ENCODE results near the gene NFIA.

Gene NFIA

DNA sequence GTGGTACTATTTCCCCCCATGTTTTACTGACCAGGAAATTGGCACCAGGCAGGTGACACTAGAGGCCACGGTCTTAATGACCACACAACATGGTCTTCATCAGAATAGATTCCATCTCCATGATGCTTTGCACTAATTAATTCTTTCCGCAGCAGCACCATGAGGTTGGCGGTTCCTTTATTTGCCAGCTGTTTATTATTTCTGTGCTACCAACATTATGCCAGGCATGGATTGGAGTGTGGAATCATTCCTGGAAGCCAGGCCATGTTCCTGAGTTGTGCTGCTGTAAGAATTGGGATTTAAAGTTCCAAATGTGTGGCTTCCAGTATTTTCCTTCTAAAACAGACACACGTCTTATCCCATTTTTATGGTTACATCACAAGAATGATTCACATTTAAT, 107.8 kb downstream of the NFIA start:
- no peak for DNase-seq

DNA sequence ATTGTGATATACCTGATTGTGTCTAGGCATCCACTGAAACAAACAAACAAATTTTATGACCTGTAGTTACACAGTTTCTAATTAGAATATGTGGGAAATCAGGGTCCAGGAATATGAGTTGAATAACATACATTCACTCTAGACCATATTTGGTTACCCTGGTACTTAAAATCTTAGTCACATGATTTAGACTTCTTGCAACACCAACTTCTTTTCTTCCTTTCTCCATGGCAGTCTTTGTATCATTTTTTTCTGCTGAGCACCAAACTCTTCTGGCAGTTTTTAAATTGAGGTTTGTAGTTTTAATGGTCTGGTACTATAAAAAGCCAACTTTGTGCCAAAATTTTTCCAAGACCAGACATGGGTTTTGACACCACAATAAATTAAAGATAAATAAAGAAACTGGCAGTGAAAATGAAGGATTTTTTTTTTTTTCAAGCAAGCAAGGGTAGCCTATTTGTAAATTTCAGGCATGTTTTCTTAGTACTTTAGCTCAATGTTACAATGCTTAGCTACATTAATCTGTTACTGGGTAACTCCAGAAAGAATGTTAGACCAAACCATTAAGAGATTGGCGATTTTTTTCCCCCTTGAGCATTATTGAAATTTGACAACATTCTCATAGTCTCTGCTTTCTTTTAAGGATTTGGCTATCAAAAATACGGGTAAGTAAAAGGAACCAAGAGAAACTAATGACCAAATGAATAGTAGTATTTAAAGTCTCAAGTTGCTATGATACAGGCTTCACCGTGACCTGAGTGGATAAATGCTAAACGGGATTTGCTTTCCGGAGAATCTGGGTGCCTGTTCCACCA, 108.5 kb downstream of the NFIA start:
- DNase-seq, result no peak

DNA sequence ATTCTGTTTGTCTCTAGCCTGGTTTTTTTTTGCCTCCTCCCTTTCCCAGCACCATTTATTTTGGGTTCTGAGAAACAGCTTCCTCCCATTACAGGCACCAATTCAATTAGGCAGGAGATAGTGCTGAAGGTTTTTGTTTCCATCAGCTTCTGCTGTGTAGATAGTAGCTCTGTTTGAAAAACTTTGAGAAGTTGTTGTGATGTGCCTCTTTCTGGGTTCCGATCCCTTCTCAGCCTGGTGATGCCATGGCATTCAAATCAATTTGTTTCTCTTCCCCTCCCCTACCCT, 109.0 kb downstream of the NFIA start:
- DNase-seq, result no peak

DNA sequence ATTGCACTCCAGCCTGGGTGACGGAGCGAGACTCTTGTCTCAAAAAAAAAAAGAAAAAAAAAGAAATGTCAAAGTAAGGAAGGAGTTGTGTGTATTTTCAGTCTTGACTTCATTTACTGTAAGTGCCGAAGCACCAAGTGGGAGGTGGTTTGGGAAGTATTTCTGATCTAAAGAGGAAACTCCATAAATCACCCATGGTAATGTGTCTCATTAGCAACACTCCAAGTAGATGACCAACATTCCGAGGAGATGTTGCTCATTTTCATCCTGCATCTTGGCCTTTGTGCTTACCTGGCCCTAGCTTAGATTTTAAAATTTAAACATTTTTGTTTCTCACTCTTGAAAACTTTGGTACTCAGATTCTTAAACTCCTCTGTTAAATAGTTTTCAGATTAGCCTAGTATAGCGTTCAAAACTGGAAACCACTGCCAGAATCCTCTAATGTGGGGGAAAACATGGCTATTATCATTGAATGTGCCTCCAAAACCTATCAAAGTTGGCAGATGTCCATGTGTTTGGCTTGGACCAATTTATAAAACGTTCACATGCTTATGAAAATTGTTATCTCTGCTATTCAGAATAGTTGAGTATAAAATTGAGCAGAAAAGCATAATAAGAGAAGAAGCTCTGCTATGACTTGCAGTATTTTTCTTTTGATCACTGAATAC, 110.4 kb downstream of the NFIA start:
- peak; percentile 46 for DNase-seq

DNA sequence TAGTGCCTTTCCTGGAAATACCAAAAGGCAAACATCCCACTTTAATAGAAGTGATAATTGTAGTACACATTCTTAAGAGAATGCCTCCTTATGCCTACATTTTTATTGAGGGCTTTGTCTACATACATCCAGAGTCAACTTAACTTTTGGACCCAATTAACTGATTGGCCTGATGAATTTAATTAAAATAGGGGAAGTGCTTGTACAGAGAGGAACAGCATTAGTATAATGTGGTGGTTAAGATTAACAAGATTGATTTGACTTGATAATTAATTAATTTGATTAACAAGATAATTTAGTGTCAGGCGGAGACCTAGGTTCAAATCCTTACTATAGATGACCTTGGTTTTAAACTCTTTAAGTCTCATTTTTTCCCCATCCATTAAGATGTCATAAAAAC, 111.4 kb downstream of the NFIA start:
- DNase-seq, result no peak

DNA sequence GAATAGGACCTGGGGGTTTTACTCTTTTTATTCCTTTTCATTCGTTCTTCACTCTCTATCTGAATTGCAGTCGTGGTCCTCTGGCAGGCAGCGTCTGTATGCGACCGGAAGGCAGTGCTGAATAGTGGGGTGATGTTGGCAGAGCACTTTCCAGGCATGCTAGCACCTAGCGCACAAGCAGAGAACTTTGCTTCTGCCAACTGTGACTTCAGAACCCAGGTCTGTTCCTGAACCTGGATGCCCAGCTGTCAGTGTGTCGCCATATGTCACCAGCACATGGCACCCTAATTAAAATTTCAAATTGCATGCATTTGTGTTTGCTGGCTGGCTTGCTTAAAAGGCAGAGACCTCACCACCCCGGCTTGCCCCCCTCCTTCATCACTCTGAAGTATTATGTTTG, 116.2 kb downstream of the NFIA start:
- DNase-seq, result no peak

DNA sequence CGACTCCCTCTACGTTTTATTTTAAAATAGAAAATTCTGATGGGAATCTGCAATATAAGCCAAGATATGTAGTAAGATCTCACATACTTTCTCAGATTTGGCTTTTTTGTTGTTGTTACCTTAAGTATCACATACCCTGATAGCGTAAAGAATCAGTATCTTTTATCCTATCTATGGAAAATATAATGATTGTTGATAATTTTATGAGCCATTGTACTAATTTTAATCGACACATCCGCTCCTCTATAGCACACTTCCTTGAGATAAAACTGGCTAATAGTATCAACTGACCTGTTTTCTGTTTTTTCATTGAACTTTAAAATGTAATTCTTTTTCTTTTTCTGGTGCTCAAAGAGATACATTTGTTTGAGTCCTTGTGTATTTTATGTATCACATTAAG, 118.7 kb downstream of the NFIA start:
- DNase-seq, result no peak

DNA sequence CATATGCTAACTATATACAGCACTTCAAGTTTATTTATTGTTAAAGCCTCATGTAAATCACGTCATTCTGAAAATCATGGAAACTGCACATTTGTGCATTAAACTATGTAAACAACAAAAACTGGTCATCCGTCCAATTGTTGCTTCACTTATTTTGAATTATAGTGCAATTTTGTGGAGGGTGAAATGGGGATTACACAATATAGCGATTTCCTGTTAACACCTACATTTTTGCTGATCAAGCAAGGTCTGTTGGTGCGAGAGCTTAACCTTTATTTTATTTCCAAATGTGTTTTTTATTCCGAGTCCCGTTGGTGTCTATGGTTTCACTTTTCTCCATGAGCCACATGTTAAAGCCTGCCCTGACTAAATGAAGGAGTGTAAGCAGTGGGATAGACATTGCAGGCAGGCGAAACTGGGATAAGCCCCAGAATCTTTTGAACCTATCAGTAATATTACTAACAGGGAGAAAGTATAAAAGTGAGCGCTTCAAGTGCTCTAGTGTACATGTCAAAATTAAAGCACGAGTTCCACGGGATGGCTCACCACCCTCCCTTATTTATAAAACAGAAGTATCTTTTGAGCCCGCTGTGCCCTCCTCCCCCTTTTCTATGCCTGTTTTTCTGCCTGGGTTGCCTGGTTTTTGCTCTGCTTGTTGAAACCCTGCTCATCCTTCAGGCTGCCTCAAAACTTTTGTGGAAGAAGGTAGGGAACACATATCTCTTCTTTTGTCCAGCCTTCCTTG, 120.7 kb downstream of the NFIA start:
- DNase-seq, result no peak

DNA sequence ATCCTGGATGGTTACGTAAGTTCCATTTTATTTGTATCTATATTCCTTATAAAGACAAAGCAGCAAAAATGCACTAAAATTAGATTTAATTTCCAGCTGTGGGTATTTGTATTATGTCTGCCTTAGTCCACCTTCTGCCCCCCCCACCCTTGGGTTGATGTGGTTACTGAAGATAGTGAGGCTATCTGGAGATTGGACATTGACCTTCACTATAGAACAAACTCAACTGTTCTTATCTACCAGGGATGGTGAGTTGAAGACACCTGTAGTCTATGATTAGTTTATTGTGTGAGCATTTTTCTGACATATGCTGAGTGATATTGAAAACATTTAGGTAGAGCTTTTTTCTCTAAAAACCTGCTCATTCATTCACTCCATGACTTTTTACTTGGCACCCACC, 122.2 kb downstream of the NFIA start:
- DNase-seq, result no peak

DNA sequence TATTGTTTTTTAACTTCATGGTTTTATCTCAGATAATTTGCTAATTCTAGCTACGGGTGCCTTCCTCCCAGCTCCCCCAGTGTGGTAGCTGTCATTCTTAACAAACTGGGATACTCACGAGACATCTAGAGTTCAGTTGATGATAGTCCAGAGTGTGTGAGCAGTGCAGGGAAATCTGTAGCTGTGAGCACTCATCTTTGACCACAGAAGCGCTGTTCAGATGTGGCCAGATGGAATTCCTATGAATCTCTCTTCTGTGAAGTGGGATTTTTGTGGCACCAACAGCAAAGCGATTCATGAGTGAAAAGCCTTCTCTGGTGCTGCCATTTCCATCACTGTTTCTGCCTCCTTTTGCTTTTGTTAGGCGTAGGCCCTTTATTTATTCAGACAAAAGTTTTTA, 125.1 kb downstream of the NFIA start:
- no peak for DNase-seq

DNA sequence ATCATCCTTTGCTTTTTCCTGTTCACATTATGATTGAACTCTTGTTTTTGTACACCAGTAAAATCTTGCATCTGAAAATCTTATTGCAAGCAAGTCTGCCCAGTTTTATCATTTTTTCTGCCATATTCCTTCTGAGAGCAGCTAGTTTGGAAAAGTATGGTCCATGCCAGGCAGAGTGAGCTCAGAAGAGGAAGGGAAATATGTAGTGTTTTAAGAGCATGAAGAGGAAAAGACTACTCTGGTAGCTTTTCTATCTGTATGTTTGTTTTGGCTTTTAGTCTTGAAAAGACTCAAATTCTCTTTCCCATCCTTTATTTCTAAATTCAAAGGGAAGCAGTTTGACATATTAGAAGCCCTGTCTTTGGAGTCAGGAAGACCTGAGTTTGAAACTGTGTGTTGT, 125.8 kb downstream of the NFIA start:
- no peak for DNase-seq

DNA sequence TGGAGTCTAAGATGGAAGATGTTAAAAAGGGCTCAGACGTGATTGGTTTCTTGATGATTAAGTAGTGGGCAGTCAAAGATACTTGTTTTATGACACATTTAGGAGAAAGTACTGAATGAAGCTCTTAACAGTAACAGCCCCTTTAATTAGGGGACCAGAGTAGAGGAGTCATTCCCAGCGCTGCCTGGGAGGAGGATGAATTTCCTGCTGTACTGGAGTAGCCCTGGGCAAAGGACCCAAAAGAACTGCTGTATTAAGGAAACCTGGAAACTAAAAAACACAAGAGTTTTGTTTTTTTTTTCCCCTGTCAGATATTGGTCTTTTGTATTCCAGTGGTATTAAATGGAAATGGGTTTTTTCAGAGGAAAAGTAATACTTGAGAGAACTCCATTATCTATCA, 126.5 kb downstream of the NFIA start:
- no peak for DNase-seq

DNA sequence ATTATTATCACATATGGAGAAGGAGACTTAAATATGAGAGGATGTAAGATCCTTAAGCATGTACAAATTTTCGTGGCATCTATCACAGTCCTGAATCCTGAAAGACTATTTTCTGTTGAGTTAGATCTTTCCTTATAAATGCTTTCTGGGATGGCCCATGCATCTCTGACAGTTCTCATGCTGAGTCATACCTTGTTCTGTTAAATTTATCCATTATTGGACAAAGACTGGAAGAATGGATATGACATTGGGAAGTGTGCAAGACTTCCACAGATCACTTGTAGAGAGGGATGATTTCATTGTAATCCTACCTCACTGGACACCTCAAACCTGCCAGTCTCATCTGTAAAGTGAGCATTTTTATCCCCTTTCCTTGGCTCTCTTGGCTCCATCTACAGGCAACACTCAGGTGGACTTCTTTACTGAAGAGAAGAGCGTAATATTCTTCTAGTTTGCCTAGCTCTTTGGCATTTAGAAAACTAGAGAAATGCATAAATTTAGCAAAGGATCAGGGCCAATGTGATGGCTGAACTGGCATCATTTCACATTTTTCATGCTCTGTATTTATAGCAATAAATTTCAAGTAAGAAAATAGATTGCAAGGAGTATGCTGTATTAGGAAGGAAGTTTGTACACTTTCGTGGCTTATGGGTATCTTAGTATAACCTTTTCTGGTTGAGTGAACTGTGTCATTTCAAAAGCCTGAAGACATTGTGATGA, 128.2 kb downstream of the NFIA start:
- DNase-seq, result no peak

DNA sequence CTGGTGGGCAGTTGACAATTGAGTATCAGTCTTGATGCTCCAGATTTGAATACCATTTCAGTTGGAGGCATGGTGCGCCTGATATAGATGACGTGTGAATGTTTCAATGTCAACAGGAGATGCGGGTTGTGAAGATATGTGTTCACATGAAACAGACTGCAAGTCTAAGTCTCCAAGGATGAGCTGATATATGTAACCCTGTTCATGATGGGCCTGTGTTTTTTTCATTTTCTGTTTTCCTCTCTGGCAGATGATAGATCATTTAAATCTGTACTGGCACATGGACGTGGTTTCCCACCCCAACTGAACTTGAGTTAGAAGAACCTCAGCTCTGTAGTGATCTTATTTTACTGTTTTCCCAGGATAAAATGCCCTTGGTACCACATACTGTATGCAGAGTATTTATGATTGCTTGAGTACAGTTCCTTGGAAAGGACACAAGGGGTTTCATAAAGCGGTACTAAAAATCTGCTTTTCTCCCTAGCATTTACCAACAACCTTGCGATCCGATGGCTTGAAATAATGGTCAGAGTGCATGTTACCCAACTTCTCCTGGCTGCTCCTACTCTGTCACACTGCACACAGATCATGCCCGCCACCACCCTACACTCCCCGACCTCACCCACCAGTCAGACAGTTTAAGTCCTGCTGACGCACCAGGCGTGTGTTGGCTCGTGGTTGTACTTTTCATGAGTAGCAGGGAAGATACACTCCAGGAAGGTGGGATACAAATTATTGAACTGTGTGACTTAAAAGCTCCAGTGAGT, 131.1 kb downstream of the NFIA start:
- DNase-seq, result no peak

DNA sequence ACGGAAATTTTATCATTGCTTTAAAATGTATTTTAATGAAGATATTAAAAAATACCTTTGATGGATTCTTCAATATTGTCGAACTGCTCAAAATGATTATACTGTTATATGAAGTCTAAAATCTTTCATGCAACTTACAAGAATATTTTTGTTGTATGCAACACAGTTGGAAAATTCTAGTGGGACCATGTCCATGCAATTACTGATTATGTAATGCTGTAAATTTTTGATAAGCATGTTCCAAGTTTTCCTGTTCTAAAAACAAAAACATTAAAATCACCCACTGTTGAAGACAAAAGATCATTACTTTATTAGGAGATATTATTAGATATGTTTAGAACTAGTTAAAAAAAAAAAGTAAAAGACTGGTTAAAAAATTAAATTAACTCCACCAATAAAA, 132.8 kb downstream of the NFIA start:
- DNase-seq, result no peak

DNA sequence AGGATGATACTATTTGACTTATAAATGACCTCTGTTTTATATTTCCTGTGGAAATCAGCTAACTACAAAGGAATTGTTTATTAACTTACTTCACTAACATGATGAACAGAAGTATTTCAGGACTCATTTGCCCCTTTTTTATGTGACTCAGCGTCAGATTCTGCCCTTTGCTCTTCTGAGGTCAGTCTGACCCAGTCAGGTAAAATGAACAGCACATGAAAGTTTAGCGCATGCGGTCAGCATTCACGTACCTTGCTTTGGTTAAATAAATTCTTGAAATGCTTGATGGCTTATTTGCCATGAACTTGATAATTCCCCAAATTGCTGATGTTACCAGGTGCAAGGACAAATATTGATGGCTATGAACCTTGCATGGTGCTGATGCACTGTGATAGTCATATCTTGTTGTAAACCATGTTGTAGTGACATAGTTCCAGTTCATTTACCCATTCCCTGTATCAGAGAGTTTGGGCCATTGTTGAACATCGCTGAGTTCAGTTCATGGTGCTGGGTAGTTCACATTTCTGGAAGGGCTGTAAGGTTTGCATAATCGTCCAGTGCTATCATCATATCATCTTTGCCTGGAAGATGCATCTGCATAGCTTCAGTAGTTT, 133.4 kb downstream of the NFIA start:
- DNase-seq, result no peak

DNA sequence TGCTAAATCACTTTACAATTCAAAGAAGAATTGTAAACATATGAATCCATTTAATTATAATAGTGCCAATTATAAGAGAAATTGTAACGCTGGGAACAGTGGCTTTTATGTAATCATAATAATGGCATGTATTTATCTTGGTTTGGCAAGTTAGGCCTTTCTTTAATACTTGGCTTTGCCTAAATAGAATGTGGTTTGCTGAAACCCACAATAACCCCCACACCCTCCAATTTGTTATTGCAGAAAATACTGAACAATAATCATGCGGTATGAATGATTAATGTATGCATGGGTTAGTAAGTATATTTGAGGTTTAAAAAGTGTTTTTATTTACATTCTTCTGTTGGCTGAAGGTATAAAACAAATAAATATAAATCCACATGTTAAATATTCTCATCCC, 138.2 kb downstream of the NFIA start:
- peak; percentile 56 for DNase-seq

DNA sequence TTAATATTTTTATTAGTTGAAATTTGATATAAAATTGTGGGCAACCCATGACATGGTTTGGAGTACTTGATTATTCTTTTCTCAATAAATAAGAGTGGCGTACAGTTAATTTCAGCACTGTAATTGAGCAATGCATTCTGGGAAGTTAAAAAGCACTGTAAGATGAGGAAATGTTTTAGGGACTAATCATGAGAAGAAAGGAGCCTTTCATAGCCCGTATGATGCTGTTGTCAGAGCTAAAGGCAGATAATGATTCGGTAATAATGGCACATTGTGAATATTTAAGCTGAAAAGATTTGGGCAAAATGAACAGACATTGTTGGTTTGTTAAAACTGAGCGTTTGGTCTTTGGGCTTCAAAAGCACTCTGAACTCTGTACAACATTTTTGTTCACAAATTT, 139.3 kb downstream of the NFIA start:
- DNase-seq, result peak; percentile 46

DNA sequence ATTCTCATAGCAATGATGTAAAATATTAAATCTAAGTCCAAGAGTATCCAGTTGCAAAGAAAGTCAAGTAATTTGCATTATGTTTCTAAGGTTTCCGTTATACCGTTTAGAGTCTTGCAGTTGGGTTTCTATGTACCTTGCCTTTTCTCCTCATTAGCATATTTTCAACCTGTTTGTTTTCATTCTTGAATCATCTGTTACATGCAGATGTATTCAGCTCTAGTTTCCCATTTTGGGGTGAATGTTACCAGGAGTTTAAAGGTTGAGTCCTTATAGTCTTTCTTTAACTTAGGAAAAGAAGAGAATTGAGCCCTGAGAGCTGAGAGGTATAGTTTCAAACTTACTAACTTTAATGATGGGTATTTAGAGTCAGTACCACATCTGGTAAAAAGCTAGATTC, 139.9 kb downstream of the NFIA start:
- DNase-seq, result no peak

DNA sequence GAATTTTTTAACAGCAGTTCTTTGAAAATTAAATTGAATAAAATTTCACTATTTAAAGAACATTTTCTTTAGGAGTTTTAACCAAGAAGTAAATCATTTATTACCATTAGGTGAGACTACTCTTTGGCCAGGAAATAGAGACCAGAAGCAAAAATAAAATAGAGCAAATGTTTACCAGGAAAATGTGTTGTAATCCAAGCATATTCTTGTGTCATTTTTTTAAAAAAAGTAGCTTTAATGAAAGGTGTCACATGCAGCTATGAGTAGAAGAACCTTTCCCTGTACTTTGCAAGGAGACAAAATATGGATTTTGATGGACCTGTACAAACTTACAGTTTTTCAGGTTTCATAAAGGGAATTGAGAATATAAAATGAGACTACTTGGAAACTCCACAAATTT, 140.8 kb downstream of the NFIA start:
- DNase-seq, result no peak

DNA sequence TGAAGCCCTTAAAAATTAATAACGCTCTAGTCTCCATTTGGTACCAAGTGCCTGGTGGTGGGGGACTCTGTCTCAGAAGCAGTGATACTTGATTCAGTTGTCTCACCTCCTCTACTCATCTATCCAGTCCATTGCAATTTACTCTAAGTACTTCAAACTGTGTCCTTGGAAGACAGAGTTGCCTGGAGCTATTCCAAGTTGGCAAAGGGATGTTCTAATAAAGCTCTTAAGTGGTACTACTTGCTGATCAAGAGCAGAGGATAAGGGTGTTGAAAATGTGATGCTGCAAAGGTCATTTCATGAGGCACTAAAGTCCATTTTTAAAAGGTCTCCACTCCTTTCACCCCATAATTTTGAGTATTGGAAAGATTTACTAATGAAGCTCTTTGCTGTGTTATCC, 142.2 kb downstream of the NFIA start:
- DNase-seq, result peak; percentile 11

DNA sequence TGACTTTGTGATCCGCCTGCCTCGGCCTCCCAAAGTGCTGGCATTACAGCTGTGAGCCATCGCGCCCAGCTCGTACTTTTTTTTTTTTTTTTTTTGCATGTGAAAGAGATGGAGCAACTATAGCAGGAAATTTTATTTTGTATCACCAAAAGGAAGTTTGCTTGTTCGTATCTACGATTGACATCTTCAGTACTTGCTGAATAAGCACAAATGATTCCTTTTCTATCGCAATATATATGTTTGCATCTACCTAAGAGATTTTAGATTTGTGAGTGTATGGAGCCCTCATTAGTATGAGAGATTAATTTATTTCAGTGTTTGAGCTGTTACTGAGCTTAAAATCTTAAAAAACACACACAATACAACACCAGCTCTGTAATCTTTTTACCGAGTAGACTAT, 143.1 kb downstream of the NFIA start:
- no peak for DNase-seq

Data from NCI-H1105 (cell line).